ENCODE data around the gene TOMM40L.
A peak's percentile ranks its signal among the peaks of the same experiment; 100 is the strongest.

The TOMM40L gene

GRCh38 chr1:161215076-161215475 is 10.8 kb upstream of the TOMM40L start, which contains the start of gene FCER1G:
Gene FCER1G (plus strand): TSS chr1:161215295. CDS start chr1:161215322, 27 bp downstream.
- TF ChIP-seq CTCF (IDR thresholded peaks at IDR 0.05), result no peak
- H3K27ac ChIP-seq, result no peak within 1 kb of the TSS
- H3K4me1 ChIP-seq, result peaks cover 3% of the 10 kb centered on the region
- H3K9me3 ChIP-seq (ENCODE audit: control insufficient read depth, low read length), result no peaks in the 10 kb centered on the region
- no peak within 1 kb of the TSS for H3K4me2 ChIP-seq (ENCODE audit: low read length)
- H3K79me2 ChIP-seq, result no peaks in the 10 kb centered on the region
- H3K36me3 ChIP-seq (ENCODE audit: control insufficient read depth, insufficient read depth, low read length), result no peaks in the 10 kb centered on the region
- no peak within 1 kb of the TSS for H2AFZ ChIP-seq
- H3K27me3 ChIP-seq (ENCODE audit: control insufficient read depth, insufficient read depth, low read length), result no peaks in the 10 kb centered on the region
- no peak within 1 kb of the TSS for H3K4me3 ChIP-seq (ENCODE audit: low read depth, low read length)
- no peak within 1 kb of the TSS for H3K9ac ChIP-seq

GRCh38 chr1:161216945-161217712 is 8.7 kb upstream of the TOMM40L start:
- Histone ChIP-seq H3K36me3 (ENCODE audit: control insufficient read depth, insufficient read depth, low read length) (no peaks in the 10 kb centered on the region), H3K4me2 (ENCODE audit: low read length) (no peak overlapping the region), H3K27me3 (ENCODE audit: control insufficient read depth, insufficient read depth, low read length) (no peaks in the 10 kb centered on the region), H3K27ac (peak overlapping the region; percentile 33), H2AFZ (no peak overlapping the region), H3K9me3 (ENCODE audit: control insufficient read depth, low read length) (no peaks in the 10 kb centered on the region), H3K9ac (no peak overlapping the region), H3K4me1 (peaks cover 4% of the 10 kb centered on the region), H3K4me3 (ENCODE audit: low read depth, low read length) (no peak overlapping the region), H3K79me2 (no peaks in the 10 kb centered on the region)
- TF ChIP-seq CTCF (IDR thresholded peaks at IDR 0.05), result no peak

GRCh38 chr1:161217831-161218230 is 8.0 kb upstream of the TOMM40L start:
- Histone ChIP-seq H3K4me2 (ENCODE audit: low read length) (no peak overlapping the region), H3K9me3 (ENCODE audit: control insufficient read depth, low read length) (no peaks in the 10 kb centered on the region), H3K36me3 (ENCODE audit: control insufficient read depth, insufficient read depth, low read length) (no peaks in the 10 kb centered on the region), H3K27ac (no peak overlapping the region), H3K27me3 (ENCODE audit: control insufficient read depth, insufficient read depth, low read length) (no peaks in the 10 kb centered on the region), H3K4me3 (ENCODE audit: low read depth, low read length) (no peak overlapping the region), H3K4me1 (peaks cover 4% of the 10 kb centered on the region), H3K79me2 (no peaks in the 10 kb centered on the region), H2AFZ (no peak overlapping the region), H3K9ac (no peak overlapping the region)
- no peak for TF ChIP-seq CTCF (IDR thresholded peaks at IDR 0.05)

- no peak overlapping the region for H3K4me2 ChIP-seq (ENCODE audit: low read length)
- H3K79me2 ChIP-seq, result no peaks in the 10 kb centered on the region
- peaks cover 4% of the 10 kb centered on the region for H3K4me1 ChIP-seq
- H3K9ac ChIP-seq, result no peak overlapping the region
- no peaks in the 10 kb centered on the region for H3K9me3 ChIP-seq (ENCODE audit: control insufficient read depth, low read length)
- H2AFZ ChIP-seq, result no peak overlapping the region
- H3K36me3 ChIP-seq (ENCODE audit: control insufficient read depth, insufficient read depth, low read length), result no peaks in the 10 kb centered on the region
- TF ChIP-seq CTCF (IDR thresholded peaks at IDR 0.05), result no peak
- no peak overlapping the region for H3K4me3 ChIP-seq (ENCODE audit: low read depth, low read length)
- no peak overlapping the region for H3K27ac ChIP-seq
- H3K27me3 ChIP-seq (ENCODE audit: control insufficient read depth, insufficient read depth, low read length), result no peaks in the 10 kb centered on the region
Measured at GRCh38 chr1:161218301-161219077, 7.4 kb upstream of the TOMM40L start.
